Transverse colon (tissue), 4 donors: Measurements from ENCODE around the gene PRR5. TPM values are rescaled to one million over a fixed set of nuclear protein-coding genes. Genes with fewer than 3 reads are reported as not detected.

Experiments
- DNase-seq: peaks from one replicate; pipeline ENCODE4 v3.0.0-alpha.2; 2019
- H3K27ac ChIP-seq, 4 donors: fragments of 200-600 bp; sonication (generic); 2 replicates each; pipeline ENCODE4 v1.5.1; 2016 to 2018; ENCODE audit warnings: inconsistent platforms in 4 of 4
- H3K27me3 ChIP-seq: fragments of 200-600 bp; sonication (generic); 2 replicates; pipeline ENCODE4 v1.5.1; 2017; ENCODE audit warnings: inconsistent platforms
- H3K36me3 ChIP-seq, 4 donors: fragments of 200-600 bp; sonication (generic); 2 replicates each; pipeline ENCODE4 v1.5.1; 2017 to 2019; ENCODE audit warnings: inconsistent platforms in 4 of 4
- H3K4me1 ChIP-seq, 4 donors: fragments of 200-600 bp; sonication (generic); 2 replicates each; pipeline ENCODE4 v1.5.1; 2017 to 2020; ENCODE audit warnings: inconsistent platforms in 4 of 4
- H3K4me3 ChIP-seq, 4 donors: fragments of 200-600 bp; sonication (generic); 1 replicate in 1 of 4; 2 replicates in 3 of 4; pipeline versions ENCODE4 v1.5.1 to v1.6.1; 2017 to 2019; ENCODE audit warnings: inconsistent platforms in 4 of 4
- H3K9me3 ChIP-seq, 2 donors: fragments of 200-600 bp; sonication (generic); 2 replicates each; pipeline ENCODE4 v1.5.1; 2017 to 2019; ENCODE audit warnings: inconsistent platforms in 2 of 2
- EP300 ChIP-seq: sonication (generic); formaldehyde crosslinking; IDR thresholded peaks from one replicate; pipeline ENCODE4 v1.6.1; 2017; ENCODE audit warnings: antibody characterized with exemption, low read depth
- POLR2A ChIP-seq: fragments of 450-650 bp; IDR thresholded peaks from one replicate; pipeline ENCODE4 v1.6.1; 2016; ENCODE audit warnings: antibody characterized with exemption, mild to moderate bottlenecking, moderate library complexity
- POLR2AphosphoS5 ChIP-seq, 3 donors: sonication (generic); formaldehyde crosslinking; IDR thresholded peaks; one replicate each; pipeline ENCODE4 v1.6.1; 2016; ENCODE audit warnings: antibody characterized with exemption in 3 of 3
- whole genome bisulfite sequencing, 2 donors: methylation state at CpG; one replicate each; pipeline ENCODE4 v1.1.5; 2018; ENCODE audit warnings: low coverage in 1 of 2; 5-methylcytosine and 5-hydroxymethylcytosine counted together
- in situ Hi-C, 4 donors: fragments of 200-750 bp; cut with MboI; loops; one replicate each; pipeline versions ENCODE4 v1.15.0 to v1.15.1; 2017; ENCODE audit warnings: low sequenced_read_pairs in 3 of 4, low pct_ligation_motif_present in 1 of 4, low pct_unique_long_range_greater_than_20kb in 1 of 4
- intact Hi-C: fragments of 100-400 bp; cut with DNase I; formaldehyde crosslinking; loops from one replicate; pipeline ENCODE4 v1.15.1; 2023; ENCODE audit warnings: low total_unique reads
- total RNA-seq, 4 donors: library from RNA; depleted of rRNA; stranded (reverse); fragments of >200 nt; gene quantifications; one replicate each; pipeline ENCODE4 v1.1.0, GENCODE V29; 2016
- TF ChIP-seq, protein P1 (sequence below), 5 experiments: fragments of 200-600 bp in 3 of 5; fragments of 450-650 bp in 2 of 5; sonication (generic) in 3 of 5; IDR thresholded peaks; 1 replicate in 2 of 5; 2 replicates in 3 of 5; pipeline ENCODE4 v1.5.1; 2016 to 2017; ENCODE audit warnings: antibody characterized with exemption in 5 of 5, inconsistent platforms in 3 of 5, mild to moderate bottlenecking in 2 of 5, moderate library complexity in 1 of 5

The PRR5 gene
- total RNA-seq, 4 donors from 2014 or later: 17.7 to 68.3 (median 22.2) TPM

DNA sequence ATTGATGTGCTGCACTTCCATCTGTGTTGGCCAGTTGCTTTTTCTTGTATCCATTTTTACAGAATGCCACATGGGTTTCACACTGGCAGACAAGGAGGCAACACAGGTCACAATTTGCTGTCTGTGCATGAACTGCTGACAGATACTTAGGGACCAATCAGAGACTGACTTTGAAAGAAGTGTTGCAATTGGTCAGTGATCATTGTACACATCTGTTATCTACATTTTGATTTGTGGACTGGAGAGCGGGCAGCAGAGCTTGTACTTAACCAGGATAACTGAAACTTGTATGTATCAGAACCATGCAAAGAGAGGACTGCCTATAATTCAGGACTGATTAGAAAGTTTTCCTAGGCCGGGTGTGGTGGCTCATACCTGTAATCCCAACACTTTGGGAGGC, 21.8 kb downstream of the PRR5 start:
- in situ Hi-C loops: no loop called here
- Histone ChIP-seq H3K4me1 (peaks cover 0 to 10% (median 0%) of the 10 kb centered on the region in 4 donors), H3K27ac (no peak overlapping the region), H3K4me3 (no peak overlapping the region), H3K36me3 (no peaks in the 10 kb centered on the region), H3K27me3 (no peaks in the 10 kb centered on the region), H3K9me3 (no peaks in the 10 kb centered on the region)
- WGBS, 2 donors: 98% methylated on average over 2 of the region's 2 CpGs; no CpG with 5 or more reads in 1 of the 2 donors
- intact Hi-C loops: no loop called here
- DNase-seq: no peak
- no peak for TF ChIP-seq POLR2A
- TF ChIP-seq, protein P1, sequence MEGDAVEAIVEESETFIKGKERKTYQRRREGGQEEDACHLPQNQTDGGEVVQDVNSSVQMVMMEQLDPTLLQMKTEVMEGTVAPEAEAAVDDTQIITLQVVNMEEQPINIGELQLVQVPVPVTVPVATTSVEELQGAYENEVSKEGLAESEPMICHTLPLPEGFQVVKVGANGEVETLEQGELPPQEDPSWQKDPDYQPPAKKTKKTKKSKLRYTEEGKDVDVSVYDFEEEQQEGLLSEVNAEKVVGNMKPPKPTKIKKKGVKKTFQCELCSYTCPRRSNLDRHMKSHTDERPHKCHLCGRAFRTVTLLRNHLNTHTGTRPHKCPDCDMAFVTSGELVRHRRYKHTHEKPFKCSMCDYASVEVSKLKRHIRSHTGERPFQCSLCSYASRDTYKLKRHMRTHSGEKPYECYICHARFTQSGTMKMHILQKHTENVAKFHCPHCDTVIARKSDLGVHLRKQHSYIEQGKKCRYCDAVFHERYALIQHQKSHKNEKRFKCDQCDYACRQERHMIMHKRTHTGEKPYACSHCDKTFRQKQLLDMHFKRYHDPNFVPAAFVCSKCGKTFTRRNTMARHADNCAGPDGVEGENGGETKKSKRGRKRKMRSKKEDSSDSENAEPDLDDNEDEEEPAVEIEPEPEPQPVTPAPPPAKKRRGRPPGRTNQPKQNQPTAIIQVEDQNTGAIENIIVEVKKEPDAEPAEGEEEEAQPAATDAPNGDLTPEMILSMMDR (IDR thresholded peaks at IDR 0.05): no peak
- no peak for TF ChIP-seq POLR2AphosphoS5 (IDR thresholded peaks at IDR 0.05)
- TF ChIP-seq EP300: no peak

DNA sequence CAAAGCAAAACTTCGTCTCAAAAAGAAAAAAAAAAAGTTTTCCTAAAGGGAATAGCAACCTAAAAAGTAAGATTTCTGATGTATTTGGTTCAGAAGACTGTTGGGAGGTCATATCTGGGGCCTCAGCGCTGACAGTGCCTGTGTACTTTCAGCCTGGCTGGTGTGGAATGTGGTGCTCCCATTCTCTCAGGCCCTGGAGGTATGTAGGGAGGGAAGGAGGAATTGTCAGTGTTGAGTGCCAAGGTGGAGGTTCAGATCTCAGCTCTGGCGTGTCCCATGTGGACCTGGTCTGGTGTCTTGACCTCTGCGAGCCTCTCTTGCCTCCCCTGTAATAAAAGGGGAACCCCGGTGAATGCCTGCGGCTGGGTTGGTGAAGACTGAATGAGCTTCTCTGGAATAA, 22.4 kb downstream of the PRR5 start:
- H3K4me3 ChIP-seq: no peak overlapping the region
- H3K36me3 ChIP-seq: no peaks in the 10 kb centered on the region
- no peaks in the 10 kb centered on the region for H3K9me3 ChIP-seq
- no peak overlapping the region for H3K27ac ChIP-seq
- in situ Hi-C loops: no loop called here
- WGBS, 2 donors: 80 to 91% methylated on average over 1 to 6 of the region's 6 CpGs
- peaks cover 0 to 13% (median 3%) of the 10 kb centered on the region in 4 donors for H3K4me1 ChIP-seq
- no peaks in the 10 kb centered on the region for H3K27me3 ChIP-seq
- no peak for DNase-seq
- no peak for TF ChIP-seq POLR2A
- TF ChIP-seq, protein P1 (IDR thresholded peaks at IDR 0.05): no peak
- no peak for TF ChIP-seq POLR2AphosphoS5 (IDR thresholded peaks at IDR 0.05)
- intact Hi-C loops: no loop called here

DNA sequence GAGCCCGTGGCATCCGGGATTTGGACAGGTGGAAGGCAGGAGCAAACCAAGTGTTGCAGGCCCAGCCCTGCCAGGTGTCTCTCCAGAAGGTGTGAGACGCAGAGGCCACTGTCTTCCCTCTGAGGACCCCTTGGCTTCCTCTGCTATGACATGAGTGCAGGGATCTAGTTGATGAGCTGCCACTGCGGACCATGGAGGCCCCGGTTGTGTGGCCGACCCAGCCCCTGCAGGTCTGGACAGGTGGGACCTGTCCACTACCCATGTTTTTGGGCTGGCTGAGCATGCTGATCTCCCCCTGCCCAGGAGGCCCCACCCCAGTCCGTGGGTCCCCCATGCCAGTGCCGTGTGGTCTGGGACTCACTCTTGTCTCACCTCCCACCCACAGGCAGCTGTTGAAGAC, 22.9 kb downstream of the PRR5 start:
- 93% methylated on average over 8 of the region's 8 CpGs; no CpG with 5 or more reads in 1 of the 2 donors for WGBS, 2 donors
- DNase-seq: no peak
- H3K4me1 ChIP-seq: peaks cover 0 to 15% (median 5%) of the 10 kb centered on the region in 4 donors
- no peaks in the 10 kb centered on the region for H3K9me3 ChIP-seq
- H3K27me3 ChIP-seq: no peaks in the 10 kb centered on the region
- in situ Hi-C loops (no loop called here), intact Hi-C loops (no loop called here)
- H3K36me3 ChIP-seq: no peaks in the 10 kb centered on the region
- H3K4me3 ChIP-seq: no peak overlapping the region
- H3K27ac ChIP-seq: no peak overlapping the region
- TF ChIP-seq POLR2AphosphoS5 (IDR thresholded peaks at IDR 0.05): no peak
- TF ChIP-seq, protein P1 (IDR thresholded peaks at IDR 0.05): no peak
- no peak for TF ChIP-seq POLR2A
- TF ChIP-seq EP300: no peak

DNA sequence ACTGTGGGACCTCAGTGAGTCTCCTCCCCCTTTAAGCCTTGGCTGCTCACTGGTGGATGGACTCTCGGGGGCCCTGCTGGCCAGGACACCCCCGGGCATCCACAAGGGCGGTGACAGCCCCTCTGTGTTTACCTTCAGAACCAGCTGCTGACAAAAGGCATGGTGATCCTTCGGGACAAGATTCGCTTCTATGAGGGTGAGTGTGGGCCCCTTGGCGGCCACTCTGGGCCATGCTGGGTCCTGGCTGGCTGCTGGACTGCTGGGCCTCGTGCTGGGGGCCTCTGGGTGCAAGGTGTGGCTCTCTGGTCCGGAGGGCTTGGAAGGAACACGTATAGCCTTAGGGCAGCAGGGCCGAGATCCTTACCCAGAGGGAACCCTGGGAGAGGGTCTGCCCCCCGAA, 24.4 kb downstream of the PRR5 start:
- H3K9me3 ChIP-seq: no peaks in the 10 kb centered on the region
- DNase-seq: no peak
- H3K36me3 ChIP-seq: no peaks in the 10 kb centered on the region
- intact Hi-C loops: no loop called here
- H3K27me3 ChIP-seq: no peaks in the 10 kb centered on the region
- no peak overlapping the region for H3K27ac ChIP-seq
- peaks cover 0 to 17% (median 6%) of the 10 kb centered on the region in 4 donors for H3K4me1 ChIP-seq
- TF ChIP-seq POLR2AphosphoS5 (IDR thresholded peaks at IDR 0.05): no peak
- no peak for TF ChIP-seq POLR2A
- TF ChIP-seq, protein P1 (IDR thresholded peaks at IDR 0.05): no peak
- TF ChIP-seq EP300: no peak
- in situ Hi-C loops: no loop called here
- no CpG with 5 or more reads among the region's 11 CpGs for WGBS, 2 donors
- H3K4me3 ChIP-seq: no peak overlapping the region
